Activated T-helper 1 cell treated with anti-CD3 and anti-CD28 coated beads, Interleukin-12 subunit alpha, Interleukin-12 subunit beta, Interleukin-2, Interleukin-4 antibody, amounts not matched to agents 30 ng/mL and 10 ng/mL and 1 ng/mL, durations not matched to agents 14 hours and 24 hours and 36 hours (primary cell): ENCODE measurements around the gene RYR3. TPM values are rescaled to one million over a fixed set of nuclear protein-coding genes. Genes with fewer than 3 reads are reported as not detected.

Experiments
- DNase-seq: peaks from one replicate; pipeline ENCODE4 v3.0.0; 2021; ENCODE audit warnings: low spot score
- H3K27ac Mint-ChIP-seq: one replicate; pipeline ENCODE4 v1.8.0; 2021; ENCODE audit warnings: mild to moderate bottlenecking, mixed read lengths
- H3K27me3 Mint-ChIP-seq: one replicate; pipeline ENCODE4 v1.8.0; 2022; ENCODE audit warnings: mild to moderate bottlenecking, moderate library complexity, mixed read lengths; ENCODE audit not compliant: insufficient read depth
- H3K36me3 Mint-ChIP-seq: one replicate; pipeline ENCODE4 v1.8.0; 2021; ENCODE audit warnings: low read depth, mixed read lengths
- H3K4me1 Mint-ChIP-seq: one replicate; pipeline ENCODE4 v1.8.0; 2021; ENCODE audit warnings: low read depth, mixed read lengths
- H3K4me3 Mint-ChIP-seq: one replicate; pipeline ENCODE4 v1.8.0; 2021; ENCODE audit warnings: mild to moderate bottlenecking, moderate library complexity, mixed read lengths
- H3K9me3 Mint-ChIP-seq: one replicate; pipeline ENCODE4 v1.8.0; 2021; ENCODE audit warnings: mixed read lengths
- intact Hi-C: fragments of 100-400 bp; cut with micrococcal nuclease; formaldehyde crosslinking; loops from one replicate; pipeline ENCODE4 v1.15.1; 2024
- total RNA-seq: library from RNA; stranded (reverse); gene quantifications from 2 replicates; pipeline ENCODE4 v1.2.3, GENCODE V29; 2022

RYR3 gene
- total RNA-seq, 1 donor from 2014 or later = not detected

DNA sequence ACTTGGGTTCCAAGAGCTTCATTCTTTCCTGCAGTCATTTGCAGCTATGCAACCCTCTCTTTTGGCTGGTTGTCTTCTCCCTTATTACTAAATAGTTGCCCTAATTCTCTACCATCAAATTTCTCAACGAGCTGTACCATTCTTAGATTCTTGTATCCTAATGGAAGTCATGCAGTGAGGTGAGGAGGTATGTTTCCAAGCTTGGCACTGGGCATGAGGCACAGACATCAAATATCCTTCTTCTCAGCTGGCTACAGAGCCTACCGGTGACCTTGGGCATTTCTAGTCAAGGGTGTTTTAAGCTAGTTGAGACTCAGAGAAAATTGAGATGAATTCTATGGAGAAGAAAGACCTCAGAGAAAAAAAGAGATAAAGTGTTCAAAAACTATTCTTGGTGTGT is 166.1 kb downstream of the RYR3 start:
- intact Hi-C loops = no loop called here
- Mint-ChIP-seq H3K27me3 (no peaks in the 10 kb centered on the region), H3K9me3 (no peaks in the 10 kb centered on the region), H3K36me3 (no peaks in the 10 kb centered on the region), H3K27ac (no peak overlapping the region), H3K4me1 (no peaks in the 10 kb centered on the region), H3K4me3 (no peak overlapping the region)
- DNase-seq = no peak

- DNase-seq = no peak
- intact Hi-C loops = no loop called here
- no peaks in the 10 kb centered on the region for H3K4me1 Mint-ChIP-seq
Measured at GRCh38 chr15:33489335-33489734, 178.6 kb downstream of the RYR3 start.

GRCh38 chr15:33490703-33491102 is 179.9 kb downstream of the RYR3 start:
- peaks cover 3% of the 10 kb centered on the region for H3K9me3 Mint-ChIP-seq
- intact Hi-C loops = no loop called here
- H3K36me3 Mint-ChIP-seq = no peaks in the 10 kb centered on the region
- H3K27ac Mint-ChIP-seq = no peak overlapping the region
- DNase-seq = no peak
- H3K4me1 Mint-ChIP-seq = no peaks in the 10 kb centered on the region
- no peak overlapping the region for H3K4me3 Mint-ChIP-seq
- no peaks in the 10 kb centered on the region for H3K27me3 Mint-ChIP-seq

More at GRCh38 chr15:33489335-33489734, 178.6 kb downstream of the RYR3 start:
- Mint-ChIP-seq H3K36me3 (no peaks in the 10 kb centered on the region), H3K27ac (no peak overlapping the region), H3K4me3 (no peak overlapping the region), H3K9me3 (peaks cover 3% of the 10 kb centered on the region), H3K27me3 (no peaks in the 10 kb centered on the region)

GRCh38 chr15:33492434-33493052 is 181.8 kb downstream of the RYR3 start:
- Mint-ChIP-seq H3K27ac (no peak overlapping the region), H3K27me3 (no peaks in the 10 kb centered on the region), H3K4me1 (no peaks in the 10 kb centered on the region), H3K36me3 (no peaks in the 10 kb centered on the region), H3K4me3 (no peak overlapping the region), H3K9me3 (peaks cover 3% of the 10 kb centered on the region)
- intact Hi-C loops = no loop called here
- no peak for DNase-seq

DNA sequence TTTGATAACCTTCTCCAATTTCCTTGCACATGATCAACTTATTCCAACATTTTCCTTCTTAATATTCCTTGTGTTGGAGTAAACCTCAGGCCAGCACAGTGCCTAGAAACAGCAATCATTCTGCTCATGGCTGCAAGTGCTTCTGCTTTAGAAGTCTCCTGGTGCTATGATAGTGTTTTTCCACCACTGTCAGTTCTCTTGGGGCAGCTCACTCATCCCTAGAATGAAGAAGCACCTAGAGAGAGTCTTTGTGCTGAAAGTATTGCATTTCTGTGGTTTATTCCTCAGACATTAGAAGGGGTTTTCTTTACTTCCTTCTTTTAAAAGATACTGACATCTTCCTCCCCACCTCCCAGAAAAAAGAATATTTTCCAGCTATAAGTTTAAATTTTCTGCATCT is 183.5 kb downstream of the RYR3 start:
- Mint-ChIP-seq H3K9me3 (peaks cover 2% of the 10 kb centered on the region), H3K4me1 (no peaks in the 10 kb centered on the region), H3K27me3 (no peaks in the 10 kb centered on the region), H3K36me3 (no peaks in the 10 kb centered on the region), H3K27ac (no peak overlapping the region), H3K4me3 (no peak overlapping the region)
- intact Hi-C loops = no loop called here
- no peak for DNase-seq

- intact Hi-C loops = loop anchor here (10.0 kb wide), 1 partner anchor 416 kb away; no protein-coding TSS in a partner anchor
- Mint-ChIP-seq H3K9me3 (no peaks in the 10 kb centered on the region), H3K36me3 (no peaks in the 10 kb centered on the region), H3K27ac (no peak overlapping the region), H3K4me1 (no peaks in the 10 kb centered on the region), H3K4me3 (no peak overlapping the region), H3K27me3 (no peaks in the 10 kb centered on the region)
- no peak for DNase-seq
Measured at GRCh38 chr15:33500432-33501195, 189.8 kb downstream of the RYR3 start.

GRCh38 chr15:33503681-33504080 is 192.9 kb downstream of the RYR3 start:
- Mint-ChIP-seq H3K36me3 (no peaks in the 10 kb centered on the region), H3K27me3 (no peaks in the 10 kb centered on the region), H3K27ac (no peak overlapping the region), H3K4me1 (no peaks in the 10 kb centered on the region), H3K9me3 (no peaks in the 10 kb centered on the region), H3K4me3 (no peak overlapping the region)
- no peak for DNase-seq
- intact Hi-C loops = loop anchor here (10.0 kb wide), 1 partner anchor 419 kb away; no protein-coding TSS in a partner anchor

DNA sequence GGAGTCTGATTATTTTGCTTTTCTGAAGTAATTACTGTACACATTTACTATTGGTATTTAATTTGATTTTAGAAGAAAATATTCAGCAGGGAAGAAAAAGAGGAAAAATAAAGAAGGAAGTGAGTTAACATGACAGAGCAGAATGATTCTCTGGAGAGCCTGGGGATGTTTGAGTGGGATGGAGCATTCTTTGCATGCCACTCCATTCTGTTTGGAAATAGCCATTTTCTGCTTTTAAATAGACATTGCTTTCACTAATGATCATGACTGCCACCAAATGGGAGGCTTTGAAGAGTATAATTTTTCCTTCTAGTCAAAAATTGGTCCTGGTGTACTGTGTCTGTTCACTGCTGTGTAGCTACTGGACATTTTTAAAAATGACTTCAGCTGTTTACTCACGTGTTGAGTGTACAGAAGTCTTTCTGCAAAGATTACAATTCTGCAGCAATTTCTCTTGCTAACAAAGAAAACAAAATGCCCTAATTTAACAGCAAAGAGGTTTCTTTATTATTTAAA is 196.1 kb downstream of the RYR3 start:
- Mint-ChIP-seq H3K4me3 (no peak overlapping the region), H3K27me3 (no peaks in the 10 kb centered on the region), H3K9me3 (no peaks in the 10 kb centered on the region), H3K4me1 (no peaks in the 10 kb centered on the region), H3K36me3 (no peaks in the 10 kb centered on the region), H3K27ac (no peak overlapping the region)
- no peak for DNase-seq
- intact Hi-C loops = loop anchor here (10.0 kb wide), 1 partner anchor 422 kb away; no protein-coding TSS in a partner anchor

DNA sequence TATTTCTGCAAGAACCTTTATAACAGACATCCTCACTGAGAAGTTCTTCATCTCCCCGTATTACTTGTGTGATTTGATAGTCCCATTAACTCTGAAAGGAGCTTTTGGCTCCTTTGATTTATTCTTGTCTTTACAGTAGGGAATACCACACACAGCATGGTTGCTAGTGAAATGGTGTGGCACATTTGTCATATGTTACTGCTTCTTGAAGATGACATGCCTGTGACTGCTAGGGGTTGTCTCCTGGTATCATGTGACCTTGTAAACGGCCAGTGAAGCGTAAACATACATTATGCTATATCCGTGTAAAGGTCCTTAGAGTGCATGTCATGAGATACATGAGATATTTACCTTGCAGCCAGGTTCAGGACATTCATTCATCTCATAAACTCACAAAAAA is 197.9 kb downstream of the RYR3 start:
- Mint-ChIP-seq H3K27ac (no peak overlapping the region), H3K4me3 (no peak overlapping the region), H3K36me3 (no peaks in the 10 kb centered on the region), H3K4me1 (no peaks in the 10 kb centered on the region), H3K27me3 (no peaks in the 10 kb centered on the region), H3K9me3 (no peaks in the 10 kb centered on the region)
- intact Hi-C loops = loop anchor here (10.0 kb wide), 1 partner anchor 424 kb away; no protein-coding TSS in a partner anchor
- DNase-seq = no peak

DNA sequence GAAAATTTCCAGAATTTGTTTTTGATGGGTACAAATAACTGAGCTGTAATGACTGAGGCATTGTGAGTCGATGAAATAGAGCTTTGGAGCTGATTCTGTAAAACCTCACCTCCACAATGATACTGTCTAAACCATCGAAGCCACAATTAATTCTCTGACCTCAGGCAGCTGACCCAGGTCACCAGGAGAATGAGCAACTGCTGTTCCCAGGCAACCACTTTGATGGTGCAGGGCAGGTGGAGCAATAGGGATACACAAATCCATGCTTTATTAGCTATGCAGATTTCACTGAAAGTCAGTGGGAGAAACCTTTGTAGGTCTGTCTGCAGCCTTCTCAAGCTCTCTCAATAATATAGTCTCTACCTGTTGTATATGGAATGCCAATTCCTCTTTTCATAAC is 204.4 kb downstream of the RYR3 start:
- no peaks in the 10 kb centered on the region for H3K9me3 Mint-ChIP-seq
- no peak overlapping the region for H3K27ac Mint-ChIP-seq
- peaks cover 4% of the 10 kb centered on the region for H3K27me3 Mint-ChIP-seq
- intact Hi-C loops = no loop called here
- H3K36me3 Mint-ChIP-seq = no peaks in the 10 kb centered on the region
- H3K4me1 Mint-ChIP-seq = no peaks in the 10 kb centered on the region
- no peak for DNase-seq
- no peak overlapping the region for H3K4me3 Mint-ChIP-seq

DNA sequence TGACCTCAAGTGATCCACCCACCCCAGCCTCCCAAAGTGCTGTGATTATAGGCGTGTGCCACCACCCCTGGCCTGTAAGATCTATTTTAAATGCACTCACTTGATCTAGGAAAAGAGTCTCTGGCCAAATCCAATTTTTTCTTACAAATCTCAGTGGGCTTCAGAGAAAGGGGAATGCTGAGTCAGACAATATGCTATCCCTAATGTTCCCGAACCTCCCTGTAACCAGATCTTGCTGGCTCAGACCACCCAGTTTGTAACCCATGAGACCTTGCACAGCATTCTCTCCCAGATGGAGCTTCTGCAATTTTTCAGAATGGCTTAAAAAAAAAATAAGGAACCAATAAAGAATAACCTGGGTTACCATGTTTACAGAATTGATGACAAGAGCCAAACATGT is 205.8 kb downstream of the RYR3 start:
- intact Hi-C loops = no loop called here
- no peak overlapping the region for H3K27ac Mint-ChIP-seq
- no peak for DNase-seq
- H3K9me3 Mint-ChIP-seq = no peaks in the 10 kb centered on the region
- H3K4me1 Mint-ChIP-seq = no peaks in the 10 kb centered on the region
- no peaks in the 10 kb centered on the region for H3K36me3 Mint-ChIP-seq
- H3K4me3 Mint-ChIP-seq = no peak overlapping the region
- H3K27me3 Mint-ChIP-seq = peaks cover 7% of the 10 kb centered on the region

DNA sequence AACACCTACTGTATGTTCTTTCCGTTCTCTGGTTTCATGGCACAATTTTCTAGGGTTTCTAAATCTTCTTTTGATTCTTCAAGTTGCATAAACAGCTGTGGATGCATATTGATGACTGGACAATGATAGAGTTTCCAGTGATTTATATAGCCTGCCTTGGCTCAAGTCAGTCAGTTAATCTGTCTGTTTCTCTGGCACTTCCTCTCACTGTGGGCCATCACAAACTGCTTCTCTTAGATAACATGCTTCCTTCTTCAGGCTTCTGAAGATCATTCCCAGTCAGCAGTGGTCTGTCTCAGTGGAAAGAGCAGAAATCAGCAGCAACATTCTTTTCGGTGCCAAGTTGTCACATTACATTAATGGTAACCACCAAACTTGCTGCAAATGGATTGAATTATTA is 207.2 kb downstream of the RYR3 start:
- DNase-seq = no peak
- intact Hi-C loops = no loop called here
- H3K4me1 Mint-ChIP-seq = no peaks in the 10 kb centered on the region
- H3K4me3 Mint-ChIP-seq = no peak overlapping the region
- no peaks in the 10 kb centered on the region for H3K36me3 Mint-ChIP-seq
- H3K27me3 Mint-ChIP-seq = peaks cover 7% of the 10 kb centered on the region
- H3K9me3 Mint-ChIP-seq = no peaks in the 10 kb centered on the region
- H3K27ac Mint-ChIP-seq = no peak overlapping the region

GRCh38 chr15:33518421-33518820 is 207.7 kb downstream of the RYR3 start:
- intact Hi-C loops = no loop called here
- no peak overlapping the region for H3K4me3 Mint-ChIP-seq
- DNase-seq = no peak
- no peak overlapping the region for H3K27ac Mint-ChIP-seq
- H3K36me3 Mint-ChIP-seq = no peaks in the 10 kb centered on the region
- no peaks in the 10 kb centered on the region for H3K9me3 Mint-ChIP-seq
- peaks cover 7% of the 10 kb centered on the region for H3K27me3 Mint-ChIP-seq
- H3K4me1 Mint-ChIP-seq = no peaks in the 10 kb centered on the region
